ENCODE measurements around the gene TENT4B.

Gene TENT4B

DNA sequence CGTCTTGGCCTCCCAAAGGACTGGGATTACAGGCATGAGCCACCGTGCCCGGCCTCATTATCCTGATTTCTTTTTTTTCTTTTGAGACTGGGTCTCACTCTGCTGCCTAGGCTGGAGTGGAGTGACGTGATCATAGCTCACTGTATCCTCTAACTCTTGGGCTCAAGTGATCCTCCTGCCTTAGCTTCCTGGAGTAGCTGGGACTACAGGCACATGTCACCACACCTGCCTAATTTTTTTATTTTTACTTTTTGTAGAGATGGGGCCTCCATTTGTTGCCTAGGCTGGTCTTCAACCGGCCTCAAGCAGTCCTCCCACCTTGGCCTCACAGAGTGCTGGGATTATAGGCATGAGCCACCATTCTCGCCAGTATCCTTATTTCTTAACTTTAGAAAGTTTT is 3.5 kb downstream of the TENT4B start:
- Histone ChIP-seq H3K79me2 (ENCODE audit: control insufficient read depth, insufficient read depth, low read length) (peaks cover 36% of the 10 kb centered on the region), H3K56ac (ENCODE audit: low read length) (no peak overlapping the region), H3K27ac (ENCODE audit: low read depth, low read length) (no peak overlapping the region), H2AK5ac (ENCODE audit: low read length) (no peak overlapping the region), H4K5ac (ENCODE audit: low read length) (no peak overlapping the region), H3K4me1 (ENCODE audit: control insufficient read depth, low read depth, low read length) (peaks cover 6% of the 10 kb centered on the region), H2BK15ac (replicated peaks; ENCODE audit: low read depth) (no peak overlapping the region), H3K27me3 (ENCODE audit: insufficient read depth, low read length, poor library complexity) (no peaks in the 10 kb centered on the region), H3K18ac (ENCODE audit: low read length) (no peak overlapping the region), H3K23ac (ENCODE audit: low read length) (no peak overlapping the region), H3K4me3 (ENCODE audit: low read length) (no peak overlapping the region), H3K36me3 (ENCODE audit: control insufficient read depth, insufficient read depth, low read length) (no peaks in the 10 kb centered on the region), H3K9ac (ENCODE audit: low read length) (no peak overlapping the region), H2BK120ac (ENCODE audit: low read depth, low read length) (no peak overlapping the region), H2BK5ac (ENCODE audit: low read length) (no peak overlapping the region), H3K79me1 (ENCODE audit: low read length) (peaks cover 17% of the 10 kb centered on the region), H3K4ac (ENCODE audit: low read depth, low read length) (no peak overlapping the region), H3K4me2 (ENCODE audit: low read length) (no peak overlapping the region), H4K8ac (ENCODE audit: low read depth, low read length) (no peak overlapping the region)
- no peak for DNase-seq
- no CpG with 5 or more reads among the region's 6 CpGs for WGBS (ENCODE audit: extremely low coverage, insufficient coverage, low lambda C conversion rate)

DNA sequence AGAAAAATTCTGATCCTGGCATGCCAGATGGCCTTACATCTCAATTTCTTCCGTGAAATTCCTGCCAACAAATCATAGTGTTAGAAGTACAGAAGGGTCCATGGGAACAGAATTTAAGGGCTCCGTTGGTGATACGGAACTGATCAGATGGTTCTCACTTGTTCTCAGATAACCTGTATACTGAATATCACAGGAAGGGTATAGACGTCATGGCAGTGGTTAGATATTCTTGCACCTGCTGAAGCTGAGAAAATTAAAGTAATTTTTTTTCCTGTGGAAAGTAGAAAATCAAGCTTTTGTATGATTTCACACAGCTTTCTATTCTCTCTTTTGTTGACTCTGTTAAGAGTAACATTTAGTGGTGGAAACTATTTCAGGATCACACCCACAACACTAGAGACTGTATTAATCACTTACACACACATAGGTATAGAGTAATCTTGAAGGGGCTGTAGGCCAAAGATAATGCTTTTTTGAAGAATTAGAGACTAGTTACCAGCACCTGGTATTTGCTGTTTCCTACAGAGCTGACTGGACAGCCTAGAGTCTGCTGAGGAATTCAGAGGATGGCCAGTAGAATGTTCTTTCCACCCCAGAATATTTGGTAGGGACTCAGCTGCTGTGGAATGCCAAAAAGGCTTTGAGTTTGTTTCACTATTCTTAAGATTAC is 7.5 kb downstream of the TENT4B start:
- Histone ChIP-seq H4K5ac (ENCODE audit: low read length) (no peak overlapping the region), H3K56ac (ENCODE audit: low read length) (no peak overlapping the region), H4K8ac (ENCODE audit: low read depth, low read length) (no peak overlapping the region), H2BK15ac (replicated peaks; ENCODE audit: low read depth) (no peak overlapping the region), H3K9ac (ENCODE audit: low read length) (no peak overlapping the region), H2BK120ac (ENCODE audit: low read depth, low read length) (no peak overlapping the region), H3K23ac (ENCODE audit: low read length) (no peak overlapping the region), H3K4me3 (ENCODE audit: low read length) (no peak overlapping the region), H3K4ac (ENCODE audit: low read depth, low read length) (no peak overlapping the region), H2AK5ac (ENCODE audit: low read length) (no peak overlapping the region), H3K4me2 (ENCODE audit: low read length) (no peak overlapping the region), H3K79me2 (ENCODE audit: control insufficient read depth, insufficient read depth, low read length) (peaks cover 18% of the 10 kb centered on the region), H3K36me3 (ENCODE audit: control insufficient read depth, insufficient read depth, low read length) (no peaks in the 10 kb centered on the region), H3K79me1 (ENCODE audit: low read length) (peaks cover 10% of the 10 kb centered on the region), H3K18ac (ENCODE audit: low read length) (no peak overlapping the region), H2BK5ac (ENCODE audit: low read length) (no peak overlapping the region), H3K27me3 (ENCODE audit: insufficient read depth, low read length, poor library complexity) (no peaks in the 10 kb centered on the region), H3K27ac (ENCODE audit: low read depth, low read length) (no peak overlapping the region), H3K4me1 (ENCODE audit: control insufficient read depth, low read depth, low read length) (no peaks in the 10 kb centered on the region)
- WGBS (ENCODE audit: extremely low coverage, insufficient coverage, low lambda C conversion rate), result no CpG with 5 or more reads among the region's 4 CpGs
- DNase-seq, result no peak

DNA sequence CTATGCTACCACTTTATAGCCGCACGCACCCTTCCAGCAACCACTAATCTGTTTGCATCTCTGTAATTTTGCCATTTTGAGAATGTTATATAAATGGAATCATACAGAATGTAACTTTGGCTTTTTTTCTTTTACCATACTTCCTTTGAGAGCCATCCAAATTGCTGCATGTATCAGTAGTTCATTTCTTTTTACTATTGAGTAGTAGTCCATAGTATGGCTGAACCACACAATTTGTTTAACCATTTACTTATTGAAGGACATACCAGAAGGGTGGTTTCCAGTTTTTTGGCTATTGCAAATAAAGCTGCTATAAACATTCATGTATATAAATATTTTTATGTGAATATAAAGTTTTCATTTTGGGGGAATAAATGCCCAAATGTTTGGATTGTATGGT is 8.8 kb downstream of the TENT4B start:
- H3K4me2 ChIP-seq (ENCODE audit: low read length), result no peak overlapping the region
- no CpG with 5 or more reads among the region's 2 CpGs for WGBS (ENCODE audit: extremely low coverage, insufficient coverage, low lambda C conversion rate)
- no peak overlapping the region for H3K27ac ChIP-seq (ENCODE audit: low read depth, low read length)
- H2AK5ac ChIP-seq (ENCODE audit: low read length), result no peak overlapping the region
- H3K23ac ChIP-seq (ENCODE audit: low read length), result no peak overlapping the region
- peaks cover 12% of the 10 kb centered on the region for H3K79me1 ChIP-seq (ENCODE audit: low read length)
- H2BK120ac ChIP-seq (ENCODE audit: low read depth, low read length), result no peak overlapping the region
- H3K79me2 ChIP-seq (ENCODE audit: control insufficient read depth, insufficient read depth, low read length), result peaks cover 14% of the 10 kb centered on the region
- no peak overlapping the region for H3K4ac ChIP-seq (ENCODE audit: low read depth, low read length)
- H3K36me3 ChIP-seq (ENCODE audit: control insufficient read depth, insufficient read depth, low read length), result no peaks in the 10 kb centered on the region
- no peak overlapping the region for H3K18ac ChIP-seq (ENCODE audit: low read length)
- H4K5ac ChIP-seq (ENCODE audit: low read length), result no peak overlapping the region
- H3K4me1 ChIP-seq (ENCODE audit: control insufficient read depth, low read depth, low read length), result no peaks in the 10 kb centered on the region
- no peak overlapping the region for H3K9ac ChIP-seq (ENCODE audit: low read length)
- H3K27me3 ChIP-seq (ENCODE audit: insufficient read depth, low read length, poor library complexity), result no peaks in the 10 kb centered on the region
- H2BK15ac ChIP-seq (replicated peaks; ENCODE audit: low read depth), result no peak overlapping the region
- H3K56ac ChIP-seq (ENCODE audit: low read length), result no peak overlapping the region
- no peak overlapping the region for H4K8ac ChIP-seq (ENCODE audit: low read depth, low read length)
- no peak for DNase-seq
- no peak overlapping the region for H3K4me3 ChIP-seq (ENCODE audit: low read length)
- H2BK5ac ChIP-seq (ENCODE audit: low read length), result no peak overlapping the region

- H4K5ac ChIP-seq (ENCODE audit: low read length), result no peak overlapping the region
- H3K27me3 ChIP-seq (ENCODE audit: insufficient read depth, low read length, poor library complexity), result no peaks in the 10 kb centered on the region
- no peak overlapping the region for H2BK15ac ChIP-seq (replicated peaks; ENCODE audit: low read depth)
- H3K4me2 ChIP-seq (ENCODE audit: low read length), result no peak overlapping the region
- no peak overlapping the region for H4K8ac ChIP-seq (ENCODE audit: low read depth, low read length)
- H3K4ac ChIP-seq (ENCODE audit: low read depth, low read length), result no peak overlapping the region
- no peak overlapping the region for H3K23ac ChIP-seq (ENCODE audit: low read length)
- H3K56ac ChIP-seq (ENCODE audit: low read length), result no peak overlapping the region
- peaks cover 2% of the 10 kb centered on the region for H3K79me1 ChIP-seq (ENCODE audit: low read length)
- no peak overlapping the region for H3K9ac ChIP-seq (ENCODE audit: low read length)
- no peak overlapping the region for H2AK5ac ChIP-seq (ENCODE audit: low read length)
- H3K27ac ChIP-seq (ENCODE audit: low read depth, low read length), result no peak overlapping the region
- WGBS (ENCODE audit: extremely low coverage, insufficient coverage, low lambda C conversion rate), result no CpG with 5 or more reads among the region's 2 CpGs
- H3K18ac ChIP-seq (ENCODE audit: low read length), result no peak overlapping the region
- H3K4me3 ChIP-seq (ENCODE audit: low read length), result no peak overlapping the region
- H2BK120ac ChIP-seq (ENCODE audit: low read depth, low read length), result no peak overlapping the region
- H3K36me3 ChIP-seq (ENCODE audit: control insufficient read depth, insufficient read depth, low read length), result no peaks in the 10 kb centered on the region
- H2BK5ac ChIP-seq (ENCODE audit: low read length), result no peak overlapping the region
- H3K79me2 ChIP-seq (ENCODE audit: control insufficient read depth, insufficient read depth, low read length), result peaks cover 5% of the 10 kb centered on the region
- H3K4me1 ChIP-seq (ENCODE audit: control insufficient read depth, low read depth, low read length), result no peaks in the 10 kb centered on the region
- no peak for DNase-seq
These were observed 12.4 kb downstream of the TENT4B start for GRCh38 chr16:50165473-50165872.

GRCh38 chr16:50166511-50167500 is 13.7 kb downstream of the TENT4B start:
- Histone ChIP-seq H4K5ac (ENCODE audit: low read length) (no peak overlapping the region), H3K79me1 (ENCODE audit: low read length) (peaks cover 4% of the 10 kb centered on the region), H2BK15ac (replicated peaks; ENCODE audit: low read depth) (no peak overlapping the region), H3K27me3 (ENCODE audit: insufficient read depth, low read length, poor library complexity) (no peaks in the 10 kb centered on the region), H3K36me3 (ENCODE audit: control insufficient read depth, insufficient read depth, low read length) (no peaks in the 10 kb centered on the region), H3K4me2 (ENCODE audit: low read length) (no peak overlapping the region), H3K27ac (ENCODE audit: low read depth, low read length) (no peak overlapping the region), H3K79me2 (ENCODE audit: control insufficient read depth, insufficient read depth, low read length) (peaks cover 5% of the 10 kb centered on the region), H2BK5ac (ENCODE audit: low read length) (no peak overlapping the region), H3K4me1 (ENCODE audit: control insufficient read depth, low read depth, low read length) (no peaks in the 10 kb centered on the region), H3K18ac (ENCODE audit: low read length) (no peak overlapping the region), H2BK120ac (ENCODE audit: low read depth, low read length) (no peak overlapping the region), H3K23ac (ENCODE audit: low read length) (no peak overlapping the region), H3K4ac (ENCODE audit: low read depth, low read length) (no peak overlapping the region), H3K4me3 (ENCODE audit: low read length) (no peak overlapping the region), H3K56ac (ENCODE audit: low read length) (no peak overlapping the region), H4K8ac (ENCODE audit: low read depth, low read length) (no peak overlapping the region), H3K9ac (ENCODE audit: low read length) (no peak overlapping the region), H2AK5ac (ENCODE audit: low read length) (no peak overlapping the region)
- no CpG with 5 or more reads among the region's 9 CpGs for WGBS (ENCODE audit: extremely low coverage, insufficient coverage, low lambda C conversion rate)
- no peak for DNase-seq
